ENCODE measurements around the gene TRMT1L. TPM values are rescaled to one million over a fixed set of nuclear protein-coding genes. Genes with fewer than 3 reads are reported as not detected.

TRMT1L gene
- total and polyA plus RNA-seq, 2 of the 8 experiments (the other 6 are each of a cell fraction or from before 2014, with no cell fraction given): 13.8 to 22.3 TPM

DNA sequence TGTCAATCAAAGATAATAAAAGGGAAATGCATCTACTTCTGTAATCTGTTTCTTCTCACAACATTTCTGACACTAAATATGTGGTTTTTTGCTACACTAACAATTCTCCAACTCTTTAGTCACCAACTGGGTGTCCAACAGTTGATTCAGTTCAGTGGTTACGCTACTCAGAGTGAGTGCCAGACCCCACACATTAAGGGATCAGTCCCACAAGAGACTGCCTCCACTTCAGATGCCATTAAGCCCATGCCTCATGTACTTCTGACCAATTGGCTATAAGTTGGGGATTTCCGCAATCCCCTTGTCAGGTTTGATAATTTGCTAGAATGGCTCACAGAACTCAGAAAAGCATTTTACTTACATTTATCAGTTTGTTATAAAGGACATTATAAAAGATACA lies 83.0 kb downstream of the TRMT1L start:
- peak overlapping the region; percentile 51 to 55 for H3K4me2 ChIP-seq (ENCODE audit: insufficient read depth in 1 of 2, low read depth in 2 of 2, low read length in 2 of 2)
- POLR2A ChIA-PET (ENCODE audit: partially characterized antibody): interaction anchor here (0.7 to 1.4 kb wide), 2 partner anchors 27 to 29 kb away, joined by 3 to 4 read pairs; no protein-coding TSS in a partner anchor
- DNase-seq (ENCODE audit: low read depth in 1 of 2, low spot score in 2 of 2): no peak
- peaks cover 0 to 2% of the 10 kb centered on the region in 2 experiments for H4K20me1 ChIP-seq (replicated peaks in 1 of 2; ENCODE audit: control insufficient read depth in 1 of 2, insufficient read depth in 2 of 2, low read length in 2 of 2)
- H3K27me3 ChIP-seq (replicated peaks in 1 of 4; ENCODE audit: control insufficient read depth in 3 of 4, extremely low read depth in 1 of 4, insufficient read depth in 3 of 4, low read length in 3 of 4): no peaks in the 10 kb centered on the region
- H3K79me1 ChIP-seq (ENCODE audit: low read depth, low read length): peaks cover 3% of the 10 kb centered on the region; the same call in 1 of the 2 replicates
- peak overlapping the region in 1 of 4 experiments; percentile 31; a peak in 1 of 8 replicates for H3K4me3 ChIP-seq (ENCODE audit: extremely low read depth in 1 of 4, insufficient read depth in 2 of 4, low read depth in 3 of 4, low read length in 4 of 4)
- H2BK20ac ChIP-seq (ENCODE audit: low read length): no peak overlapping the region
- H2AFZ ChIP-seq (ENCODE audit: low read length): no peak overlapping the region
- no peak overlapping the region for H3K9ac ChIP-seq (replicated peaks in 1 of 4; ENCODE audit: extremely low read depth in 1 of 4, low read depth in 3 of 4, low read length in 3 of 4)
- no peaks in the 10 kb centered on the region for H3K9me3 ChIP-seq (ENCODE audit: insufficient read depth in 2 of 2, low read depth in 1 of 2, low read length in 1 of 2)
- peaks cover 0 to 24% (median 6%) of the 10 kb centered on the region in 4 experiments; a peak in 6 of 7 replicates for H3K4me1 ChIP-seq (replicated peaks in 1 of 4; ENCODE audit: control insufficient read depth in 3 of 4, insufficient read depth in 4 of 4, low read length in 3 of 4)
- no peak overlapping the region for H3K27ac ChIP-seq (ENCODE audit: low read depth, low read length)
- WGBS, 2 experiments (ENCODE audit: extremely low coverage in 1 of 2, insufficient coverage in 1 of 2, insufficient read length in 1 of 2, insufficient replicate concordance in 2 of 2, low coverage in 1 of 2, low lambda C conversion rate in 2 of 2, missing lambda C conversion rate in 1 of 2): 92% methylated on average over 2 of the region's 2 CpGs; no CpG with 5 or more reads in 1 of the 2 experiments
- no peaks in the 10 kb centered on the region for H3K23me2 ChIP-seq (ENCODE audit: low read depth, low read length)
- CTCF ChIA-PET (ENCODE audit: partially characterized antibody): no interaction called here
- peaks cover 7 to 96% of the 10 kb centered on the region in 2 experiments; a peak in 3 of 4 replicates for H3K79me2 ChIP-seq (ENCODE audit: control insufficient read depth in 1 of 2, insufficient read depth in 2 of 2, low read length in 2 of 2)
- H4K8ac ChIP-seq (ENCODE audit: extremely low read depth, insufficient read depth, low read length): no peak overlapping the region
- no peak overlapping the region for H4K91ac ChIP-seq (replicated peaks; ENCODE audit: insufficient read length, low read length)
- H2BK15ac ChIP-seq (ENCODE audit: low read length): no peak overlapping the region
- H2BK120ac ChIP-seq (replicated peaks; ENCODE audit: low read depth, low read length): no peak overlapping the region
- H3K23ac ChIP-seq (ENCODE audit: insufficient read length): no peak overlapping the region
- 0 out of 2 replicates have a peak overlapping the region, but pooled peaks have one; percentile 36 for H3K18ac ChIP-seq (ENCODE audit: extremely low read depth, low read length)
- no peak overlapping the region for H3K4ac ChIP-seq (replicated peaks; ENCODE audit: insufficient read length, low read depth, low read length)
- H3K36me3 ChIP-seq (ENCODE audit: control insufficient read depth in 2 of 4, insufficient read depth in 4 of 4, low read length in 3 of 4): peaks cover 0 to 4% (median 1%) of the 10 kb centered on the region in 4 experiments; a peak in 1 of 8 replicates
- no peak for FAIRE-seq
- no peak overlapping the region for H2BK12ac ChIP-seq (ENCODE audit: low read depth, low read length)
- no peak overlapping the region for H2AK5ac ChIP-seq (ENCODE audit: low read depth, low read length)
- no peak overlapping the region for H2BK5ac ChIP-seq (ENCODE audit: low read depth, low read length)
- H4K5ac ChIP-seq (ENCODE audit: insufficient read length, low read depth, low read length): no peak overlapping the region
- H3K56ac ChIP-seq (replicated peaks; ENCODE audit: insufficient read length, low read depth, low read length): no peak overlapping the region
- no peak overlapping the region for H3K14ac ChIP-seq (ENCODE audit: insufficient read length)
- no peak for TF ChIP-seq SRF (IDR thresholded peaks at IDR 0.05; ENCODE audit: low read depth, low read length)
- no peak for TF ChIP-seq CBX5 (IDR thresholded peaks at IDR 0.05; ENCODE audit: low read depth, low read length)
- TF ChIP-seq, protein P1, sequence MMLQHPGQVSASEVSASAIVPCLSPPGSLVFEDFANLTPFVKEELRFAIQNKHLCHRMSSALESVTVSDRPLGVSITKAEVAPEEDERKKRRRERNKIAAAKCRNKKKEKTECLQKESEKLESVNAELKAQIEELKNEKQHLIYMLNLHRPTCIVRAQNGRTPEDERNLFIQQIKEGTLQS (IDR thresholded peaks at IDR 0.05; ENCODE audit: insufficient read depth, low read depth, low read length): no peak
- no peak for TF ChIP-seq CHD1 (IDR thresholded peaks at IDR 0.05; ENCODE audit: low read depth, low read length)
- no peak for TF ChIP-seq CREB1 (IDR thresholded peaks at IDR 0.05)
- no peak for TF ChIP-seq MAFK (IDR thresholded peaks at IDR 0.05; ENCODE audit: low read depth, low read length)
- no peak for TF ChIP-seq CTBP2 (IDR thresholded peaks at IDR 0.05; ENCODE audit: borderline replicate concordance, insufficient read depth, insufficient read length, low read length)
- TF ChIP-seq, protein P2, sequence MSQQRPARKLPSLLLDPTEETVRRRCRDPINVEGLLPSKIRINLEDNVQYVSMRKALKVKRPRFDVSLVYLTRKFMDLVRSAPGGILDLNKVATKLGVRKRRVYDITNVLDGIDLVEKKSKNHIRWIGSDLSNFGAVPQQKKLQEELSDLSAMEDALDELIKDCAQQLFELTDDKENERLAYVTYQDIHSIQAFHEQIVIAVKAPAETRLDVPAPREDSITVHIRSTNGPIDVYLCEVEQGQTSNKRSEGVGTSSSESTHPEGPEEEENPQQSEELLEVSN (IDR thresholded peaks at IDR 0.05): no peak
- TF ChIP-seq BCL11A (IDR thresholded peaks at IDR 0.05; ENCODE audit: low read depth in 2 of 2, low read length in 2 of 2): no peak
- TF ChIP-seq, protein P3, sequence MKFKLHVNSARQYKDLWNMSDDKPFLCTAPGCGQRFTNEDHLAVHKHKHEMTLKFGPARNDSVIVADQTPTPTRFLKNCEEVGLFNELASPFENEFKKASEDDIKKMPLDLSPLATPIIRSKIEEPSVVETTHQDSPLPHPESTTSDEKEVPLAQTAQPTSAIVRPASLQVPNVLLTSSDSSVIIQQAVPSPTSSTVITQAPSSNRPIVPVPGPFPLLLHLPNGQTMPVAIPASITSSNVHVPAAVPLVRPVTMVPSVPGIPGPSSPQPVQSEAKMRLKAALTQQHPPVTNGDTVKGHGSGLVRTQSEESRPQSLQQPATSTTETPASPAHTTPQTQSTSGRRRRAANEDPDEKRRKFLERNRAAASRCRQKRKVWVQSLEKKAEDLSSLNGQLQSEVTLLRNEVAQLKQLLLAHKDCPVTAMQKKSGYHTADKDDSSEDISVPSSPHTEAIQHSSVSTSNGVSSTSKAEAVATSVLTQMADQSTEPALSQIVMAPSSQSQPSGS (IDR thresholded peaks at IDR 0.05; ENCODE audit: low read length): no peak
- no peak for TF ChIP-seq NRF1 (IDR thresholded peaks at IDR 0.05; ENCODE audit: low read depth, low read length)

Measured in H1 (cell line).